Brain microvascular endothelial cell (primary cell): ENCODE measurements around the gene LCN10.

ENCODE experiments used
- DNase-seq: peaks from one replicate; pipeline ENCODE4 v3.0.0-alpha.2; 2020
- H3K27ac ChIP-seq: fragments of 250-450 bp; sonication (Bioruptor Pico); 2 replicates; pipeline ENCODE4 v1.5.1; 2020; ENCODE audit warnings: mild to moderate bottlenecking, moderate library complexity
- H3K27me3 ChIP-seq: fragments of 250-450 bp; sonication (Bioruptor Pico); replicated peaks from 2 replicates; pipeline ENCODE4 v1.5.1; 2020; ENCODE audit warnings: mild to moderate bottlenecking
- H3K36me3 ChIP-seq: fragments of 250-450 bp; sonication (Bioruptor Pico); replicated peaks from 2 replicates; pipeline ENCODE4 v1.5.1; 2020; ENCODE audit warnings: mild to moderate bottlenecking
- H3K4me3 ChIP-seq: 2 replicates; pipeline ENCODE4 v1.5.1; 2011; ENCODE audit warnings: low read depth, mild to moderate bottlenecking, control low read depth, low read length, moderate library complexity
- CTCF ChIP-seq: IDR thresholded peaks from 2 replicates; pipeline ENCODE4 v1.5.1; 2011; ENCODE audit warnings: low read depth, mild to moderate bottlenecking, moderate library complexity, low read length, control low read depth, inconsistent platforms; ENCODE audit errors: missing control alignments
- in situ Hi-C: cut with HindIII; loops from 2 replicates; pipeline ENCODE4 v1.10.0; 2017; ENCODE audit warnings: low sequenced_read_pairs, low pct_ligation_motif_present

The LCN10 gene

GRCh38 chr9:136690806-136691261 is 51.9 kb downstream of the LCN10 start:
- TF ChIP-seq CTCF = no peak
- no peak overlapping the region for H3K27ac ChIP-seq
- DNase-seq = no peak
- H3K27me3 ChIP-seq = no peaks in the 10 kb centered on the region
- in situ Hi-C loops = no loop called here
- no peak overlapping the region for H3K4me3 ChIP-seq
- no peaks in the 10 kb centered on the region for H3K36me3 ChIP-seq

DNA sequence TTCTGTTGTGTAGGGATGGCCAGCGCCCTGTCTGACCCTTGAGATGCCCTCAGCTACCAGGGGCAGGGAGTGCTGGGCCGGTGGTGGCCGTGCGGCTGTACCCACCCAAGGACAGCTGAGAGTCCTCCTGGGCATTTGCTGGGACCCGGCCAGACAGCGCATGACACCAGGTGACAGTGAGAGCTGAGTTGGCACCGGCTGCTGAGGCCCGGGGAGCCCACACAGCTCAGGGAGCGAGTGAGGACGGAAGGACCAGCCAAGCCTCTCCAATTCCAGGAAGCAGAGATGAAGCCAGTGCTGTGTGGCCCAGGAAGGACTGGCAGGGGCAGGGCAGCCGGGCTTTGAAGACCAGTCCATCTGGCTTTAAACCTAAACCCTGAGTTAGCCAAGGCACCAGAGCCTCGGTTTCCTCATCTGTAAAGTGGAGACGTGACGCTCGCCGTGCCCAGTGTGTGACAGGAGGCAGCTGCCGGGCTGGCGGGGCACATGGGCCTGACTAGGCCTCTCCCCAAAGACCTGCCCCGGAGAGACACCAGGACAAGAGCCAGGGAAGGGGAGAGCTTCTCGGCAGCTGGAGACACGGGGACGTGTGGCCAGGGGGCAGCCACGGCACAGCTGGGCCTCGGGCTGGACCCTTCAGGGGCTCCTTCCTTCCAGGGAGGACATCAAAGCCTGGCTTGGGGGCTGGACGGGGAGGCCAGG is 52.5 kb downstream of the LCN10 start:
- no peak for TF ChIP-seq CTCF
- Histone ChIP-seq H3K36me3 (no peaks in the 10 kb centered on the region), H3K4me3 (no peak overlapping the region), H3K27ac (no peak overlapping the region), H3K27me3 (no peaks in the 10 kb centered on the region)
- in situ Hi-C loops = no loop called here
- no peak for DNase-seq

GRCh38 chr9:136689108-136689460 is 53.7 kb downstream of the LCN10 start:
- no peaks in the 10 kb centered on the region for H3K36me3 ChIP-seq
- TF ChIP-seq CTCF = no peak
- no peaks in the 10 kb centered on the region for H3K27me3 ChIP-seq
- in situ Hi-C loops = no loop called here
- H3K27ac ChIP-seq = no peak overlapping the region
- no peak overlapping the region for H3K4me3 ChIP-seq
- DNase-seq = no peak

DNA sequence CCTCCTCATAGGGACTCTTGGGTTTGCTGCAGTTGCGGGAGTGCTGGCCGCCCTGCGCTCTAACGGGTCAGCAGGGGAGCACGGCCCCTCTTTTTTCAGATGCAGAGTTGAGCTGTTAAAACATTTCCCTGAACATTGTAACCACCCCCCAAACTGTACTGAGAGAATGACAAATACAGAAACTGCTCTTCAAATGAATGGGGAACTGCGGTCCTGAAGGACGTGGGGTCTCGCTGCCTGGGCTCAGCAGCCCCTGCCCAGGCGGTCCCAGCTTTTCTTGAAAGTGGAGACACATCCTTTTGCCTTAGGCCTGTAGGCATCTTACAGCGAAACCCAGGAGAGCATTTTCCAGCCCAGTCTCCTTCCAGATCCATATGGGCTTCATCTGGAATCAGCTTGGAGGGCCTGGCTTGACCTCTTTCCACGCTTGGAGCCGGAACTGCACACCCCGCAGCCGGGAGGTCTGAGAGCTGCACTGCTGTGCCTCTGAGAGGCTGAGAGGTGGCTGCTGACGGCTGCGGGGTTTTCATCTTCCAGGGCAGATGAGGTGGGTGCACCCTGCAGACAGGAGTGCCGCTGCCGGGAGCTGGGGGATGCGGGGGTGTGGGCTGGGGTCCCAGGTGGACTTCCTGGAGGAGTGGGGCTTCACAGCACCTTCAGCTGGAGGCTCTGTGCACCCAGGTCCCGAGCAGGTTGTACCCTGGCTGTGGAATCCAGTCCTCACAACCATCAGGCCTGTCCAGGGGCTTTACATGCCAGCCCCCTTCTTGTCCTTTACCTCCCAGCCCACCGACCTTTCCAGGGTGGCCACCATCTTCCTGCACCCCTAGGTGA is 54.2 kb downstream of the LCN10 start:
- no peak for DNase-seq
- H3K27me3 ChIP-seq = no peaks in the 10 kb centered on the region
- in situ Hi-C loops = no loop called here
- no peak overlapping the region for H3K27ac ChIP-seq
- no peak overlapping the region for H3K4me3 ChIP-seq
- H3K36me3 ChIP-seq = no peaks in the 10 kb centered on the region
- no peak for TF ChIP-seq CTCF
